ENCODE data around the gene MYL5. TPM values are rescaled to one million over a fixed set of nuclear protein-coding genes. Genes with fewer than 3 reads are reported as not detected.

The MYL5 gene
- total and polyA plus RNA-seq, 10 of the 15 experiments (the other 5 are each of a cell fraction or from before 2014, with no cell fraction given) = 1.2 to 13.8 (median 7.1) TPM

DNA sequence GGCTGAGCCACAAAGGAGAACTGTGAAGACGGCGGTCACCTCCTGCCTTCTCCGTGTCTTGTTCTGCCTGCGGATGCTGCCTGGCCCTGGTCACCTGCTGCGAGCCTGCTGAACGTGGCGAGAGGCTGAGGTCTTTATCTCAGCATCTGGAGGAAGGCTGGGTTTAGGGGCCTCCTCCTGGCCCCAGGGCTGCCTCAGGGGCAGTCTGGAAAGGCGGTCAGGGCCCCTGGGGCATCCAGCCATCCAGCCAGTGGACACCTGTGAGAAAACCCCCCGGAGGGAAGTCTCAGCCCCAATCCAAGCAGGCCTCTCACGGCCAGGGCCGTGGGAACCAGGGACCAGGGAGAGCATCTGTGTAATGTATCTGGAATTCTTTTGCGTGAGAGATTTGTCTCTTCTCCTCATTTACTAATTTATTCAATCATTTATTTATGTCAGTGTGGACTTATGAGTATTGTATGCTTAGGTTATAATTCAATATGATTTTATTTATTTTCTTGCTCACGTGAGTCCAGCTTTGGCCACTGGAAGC is 37.6 kb upstream of the MYL5 start (continued):
- TF ChIP-seq RELB (IDR thresholded peaks at IDR 0.05; ENCODE audit: low read depth) (no peak), YBX1 (IDR thresholded peaks at IDR 0.05) (no peak)

DNA sequence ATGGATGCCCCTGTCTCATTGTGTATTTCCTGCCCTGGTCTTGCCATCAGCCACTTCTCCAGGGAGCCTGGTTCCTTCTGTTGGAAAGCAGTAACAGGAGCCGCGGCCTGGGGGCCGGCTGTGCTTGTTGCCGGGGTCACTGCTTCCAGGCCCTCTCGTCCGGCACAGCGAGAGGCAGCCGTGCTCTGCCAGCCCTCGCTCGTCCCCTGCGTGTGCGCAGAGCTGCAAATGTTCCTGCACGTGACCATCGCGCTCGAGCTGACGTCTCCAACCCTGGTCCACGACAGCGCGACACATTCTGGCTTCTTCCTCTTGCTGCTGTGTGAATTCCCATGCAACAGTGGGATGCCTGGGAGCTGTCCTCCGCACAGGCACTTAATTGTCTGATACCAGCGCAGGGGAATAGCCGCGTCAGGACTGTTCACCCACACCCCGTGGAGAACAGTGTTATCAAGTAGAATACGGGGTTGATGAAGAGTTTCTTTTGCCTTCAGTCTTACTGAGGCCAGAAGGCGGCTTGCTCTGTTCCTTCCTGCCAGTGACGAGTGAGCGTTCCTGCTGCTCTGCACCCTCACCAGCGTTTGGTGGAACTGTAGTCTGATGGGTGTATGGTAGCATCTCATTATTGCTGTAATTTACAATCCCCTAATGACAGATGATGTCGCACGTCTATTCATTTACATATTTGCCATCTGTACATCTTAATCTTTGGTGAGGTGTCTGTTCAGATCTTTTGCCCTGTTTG is 36.6 kb upstream of the MYL5 start:
- no peaks in the 10 kb centered on the region for H3K79me2 ChIP-seq (ENCODE audit: control insufficient read depth, insufficient read depth, low read length)
- no peaks in the 10 kb centered on the region for H3K27me3 ChIP-seq (replicated peaks in 1 of 2; ENCODE audit: control insufficient read depth in 2 of 2, insufficient read depth in 2 of 2, low read length in 1 of 2)
- ChIA-PET POLR2A (no interaction called here), RAD21 (ENCODE audit: unreplicated experiment) (no interaction called here), SMC1A (ENCODE audit: uncharacterized antibody, unreplicated experiment) (no interaction called here), CTCF (no interaction called here)
- intact Hi-C loops (cut with micrococcal nuclease; ENCODE audit: unreplicated experiment) = no loop called here
- H3K36me3 ChIP-seq (ENCODE audit: control insufficient read depth in 2 of 2, insufficient read depth in 2 of 2, low read length in 1 of 2) = no peaks in the 10 kb centered on the region
- no peak overlapping the region for H3K4me2 ChIP-seq (ENCODE audit: control insufficient read depth, insufficient read depth)
- no peak overlapping the region for H3K9ac ChIP-seq (ENCODE audit: control insufficient read depth, insufficient read depth, low read length)
- in situ Hi-C loops (cut with MboI) = no loop called here
- no peak overlapping the region for H3K27ac ChIP-seq (ENCODE audit: control insufficient read depth, insufficient read depth)
- ATAC-seq (no peak), DNase-seq (ENCODE audit: low read depth, low spot score) (no peak), FAIRE-seq (no peak)
- H3K9me3 ChIP-seq (replicated peaks; ENCODE audit: control insufficient read depth, insufficient read depth, low read length) = no peaks in the 10 kb centered on the region; the same call in 2 of the 3 replicates
- no peaks in the 10 kb centered on the region for H4K20me1 ChIP-seq (ENCODE audit: control insufficient read depth, insufficient read depth)
- no peak overlapping the region for H2AFZ ChIP-seq (ENCODE audit: control insufficient read depth, low read depth, low read length)
- H3K4me3 ChIP-seq = no peak overlapping the region
- H3K4me1 ChIP-seq (ENCODE audit: control insufficient read depth, insufficient read depth, low read length) = no peaks in the 10 kb centered on the region
- BruUV-seq (replicated peaks) = no TSS peak
- 76% methylated on average over 32 of the region's 32 CpGs for WGBS (ENCODE audit: insufficient coverage, insufficient replicate concordance, low lambda C conversion rate, missing lambda C conversion rate)
- no peak for TF ChIP-seq REST (IDR thresholded peaks at IDR 0.05; ENCODE audit: low read depth, low read length)
- TF ChIP-seq ZSCAN29 (IDR thresholded peaks at IDR 0.05) = no peak
- no peak for TF ChIP-seq RELB (IDR thresholded peaks at IDR 0.05; ENCODE audit: low read depth)
- no peak for TF ChIP-seq PAX8 (IDR thresholded peaks at IDR 0.05)
- no peak for TF ChIP-seq BHLHE40 (IDR thresholded peaks at IDR 0.05; ENCODE audit: borderline replicate concordance in 1 of 2, low read depth in 2 of 2, low read length in 1 of 2)
- no peak for TF ChIP-seq YY1 (IDR thresholded peaks at IDR 0.05; ENCODE audit: low read depth, low read length)
- no peak for TF ChIP-seq ATF7 (IDR thresholded peaks at IDR 0.05; ENCODE audit: low read depth)
- TF ChIP-seq, protein P1, sequence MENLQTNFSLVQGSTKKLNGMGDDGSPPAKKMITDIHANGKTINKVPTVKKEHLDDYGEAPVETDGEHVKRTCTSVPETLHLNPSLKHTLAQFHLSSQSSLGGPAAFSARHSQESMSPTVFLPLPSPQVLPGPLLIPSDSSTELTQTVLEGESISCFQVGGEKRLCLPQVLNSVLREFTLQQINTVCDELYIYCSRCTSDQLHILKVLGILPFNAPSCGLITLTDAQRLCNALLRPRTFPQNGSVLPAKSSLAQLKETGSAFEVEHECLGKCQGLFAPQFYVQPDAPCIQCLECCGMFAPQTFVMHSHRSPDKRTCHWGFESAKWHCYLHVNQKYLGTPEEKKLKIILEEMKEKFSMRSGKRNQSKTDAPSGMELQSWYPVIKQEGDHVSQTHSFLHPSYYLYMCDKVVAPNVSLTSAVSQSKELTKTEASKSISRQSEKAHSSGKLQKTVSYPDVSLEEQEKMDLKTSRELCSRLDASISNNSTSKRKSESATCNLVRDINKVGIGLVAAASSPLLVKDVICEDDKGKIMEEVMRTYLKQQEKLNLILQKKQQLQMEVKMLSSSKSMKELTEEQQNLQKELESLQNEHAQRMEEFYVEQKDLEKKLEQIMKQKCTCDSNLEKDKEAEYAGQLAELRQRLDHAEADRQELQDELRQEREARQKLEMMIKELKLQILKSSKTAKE (IDR thresholded peaks at IDR 0.05; ENCODE audit: low read depth, poor library complexity, severe bottlenecking) = no peak
- no peak for TF ChIP-seq KDM1A (IDR thresholded peaks at IDR 0.05; ENCODE audit: borderline replicate concordance)
- TF ChIP-seq NFIC (IDR thresholded peaks at IDR 0.05; ENCODE audit: low read depth, low read length) = no peak
- no peak for TF ChIP-seq FOXK2 (IDR thresholded peaks at IDR 0.05)
- TF ChIP-seq IKZF1 (conservative IDR thresholded peaks at IDR 0.05) = no peak

All from GM12878 (cell line).